Measurements from ENCODE around the gene SORBS1. TPM values are rescaled to one million over a fixed set of nuclear protein-coding genes. Genes with fewer than 3 reads are reported as not detected.

SORBS1 gene
- total and polyA plus RNA-seq, 2 donors (not counting 1 experiment from before 2014, with no cell fraction given), result 0.21 to 1.5 TPM

- no peak for ATAC-seq (ENCODE audit: low read depth)
- Histone ChIP-seq H2AFZ (ENCODE audit: insufficient read depth, low read depth, low read length, poor library complexity, severe bottlenecking) (no peak overlapping the region), H3K79me2 (ENCODE audit: control insufficient read depth, insufficient read depth, low read length) (no peaks in the 10 kb centered on the region), H3K4me3 (ENCODE audit: control extremely low read depth in 1 of 5, extremely low read depth in 1 of 5, insufficient read depth in 1 of 5, low read depth in 2 of 5, low read length in 4 of 5) (no peak overlapping the region), H3K36me3 (replicated peaks in 1 of 2; ENCODE audit: control extremely low read depth in 1 of 2, control insufficient read depth in 1 of 2, extremely low read depth in 1 of 2, insufficient read depth in 2 of 2, low read length in 1 of 2) (no peaks in the 10 kb centered on the region), H4K20me1 (ENCODE audit: control insufficient read depth, insufficient read depth, low read length, poor library complexity, severe bottlenecking) (no peaks in the 10 kb centered on the region), H3K4me1 (ENCODE audit: control insufficient read depth in 2 of 2, insufficient read depth in 2 of 2, low read length in 2 of 2) (no peaks in the 10 kb centered on the region), H3K27ac (ENCODE audit: low read length in 2 of 2) (no peak overlapping the region), H3K27me3 (replicated peaks in 1 of 4; ENCODE audit: control extremely low read depth in 1 of 4, control insufficient read depth in 3 of 4, insufficient read depth in 4 of 4, low read length in 3 of 4) (no peaks in the 10 kb centered on the region), H3K9me3 (ENCODE audit: control extremely low read depth in 1 of 3, control insufficient read depth in 2 of 3, insufficient read depth in 1 of 3, low read length in 2 of 3) (no peaks in the 10 kb centered on the region), H3K4me2 (replicated peaks; ENCODE audit: low read depth, low read length, poor library complexity, severe bottlenecking) (no peak overlapping the region), H3K9ac (ENCODE audit: low read length) (no peak overlapping the region)
- Mint-ChIP-seq H3K9me3 (ENCODE audit: insufficient read depth) (no peaks in the 10 kb centered on the region), H3K4me1 (peaks cover 3% of the 10 kb centered on the region), H3K27me3 (no peaks in the 10 kb centered on the region), H3K27ac (no peak overlapping the region), H3K4me3 (no peak overlapping the region)
- 96% methylated on average over 8 of the region's 8 CpGs for WGBS (ENCODE audit: insufficient coverage)
- DNase-seq, result no peak
- intact Hi-C loops (cut with micrococcal nuclease), result no loop called here
- ChIA-PET POLR2A (no interaction called here), CTCF (no interaction called here)
- TF ChIP-seq CTCF (IDR thresholded peaks at IDR 0.05), result no peak
- TF ChIP-seq EZH2 (IDR thresholded peaks at IDR 0.05; ENCODE audit: borderline replicate concordance, insufficient read depth, low read depth, low read length, poor library complexity, severe bottlenecking), result no peak
These were observed 257.6 kb downstream of the SORBS1 start for GRCh38 chr10:95303535-95303934.

GRCh38 chr10:95300022-95300539 is 261.1 kb downstream of the SORBS1 start:
- H3K27ac Mint-ChIP-seq, result no peak overlapping the region
- WGBS (ENCODE audit: insufficient coverage), result no CpG with 5 or more reads among the region's 3 CpGs

More at GRCh38 chr10:95300022-95300539, 261.1 kb downstream of the SORBS1 start:
- H3K4me2 ChIP-seq (replicated peaks; ENCODE audit: low read depth, low read length, poor library complexity, severe bottlenecking), result no peak overlapping the region
- TF ChIP-seq EZH2 (IDR thresholded peaks at IDR 0.05; ENCODE audit: borderline replicate concordance, insufficient read depth, low read depth, low read length, poor library complexity, severe bottlenecking), result no peak
- TF ChIP-seq CTCF (IDR thresholded peaks at IDR 0.05), result no peak
- no peak overlapping the region for H3K4me3 ChIP-seq (ENCODE audit: control extremely low read depth in 1 of 5, extremely low read depth in 1 of 5, insufficient read depth in 1 of 5, low read depth in 2 of 5, low read length in 4 of 5)
- no peak overlapping the region for H3K9ac ChIP-seq (ENCODE audit: low read length)
- intact Hi-C loops (cut with micrococcal nuclease), result no loop called here
- ChIA-PET POLR2A (no interaction called here), CTCF (interaction anchor here (0.8 kb wide), 1 partner anchor 35 kb away, joined by 3 read pairs; no protein-coding TSS in a partner anchor)
- no peak overlapping the region for H2AFZ ChIP-seq (ENCODE audit: insufficient read depth, low read depth, low read length, poor library complexity, severe bottlenecking)
- Mint-ChIP-seq H3K9me3 (ENCODE audit: insufficient read depth) (no peaks in the 10 kb centered on the region), H3K4me1 (peaks cover 27% of the 10 kb centered on the region), H3K27me3 (no peaks in the 10 kb centered on the region), H3K4me3 (no peak overlapping the region)
- no peak overlapping the region for H3K27ac ChIP-seq (ENCODE audit: low read length in 2 of 2)
- no peaks in the 10 kb centered on the region for H3K9me3 ChIP-seq (ENCODE audit: control extremely low read depth in 1 of 3, control insufficient read depth in 2 of 3, insufficient read depth in 1 of 3, low read length in 2 of 3)
- no peaks in the 10 kb centered on the region for H3K27me3 ChIP-seq (replicated peaks in 1 of 4; ENCODE audit: control extremely low read depth in 1 of 4, control insufficient read depth in 3 of 4, insufficient read depth in 4 of 4, low read length in 3 of 4)
- ATAC-seq (ENCODE audit: low read depth) (no peak), DNase-seq (no peak)
- peaks cover 5% of the 10 kb centered on the region for H3K79me2 ChIP-seq (ENCODE audit: control insufficient read depth, insufficient read depth, low read length)
- no peaks in the 10 kb centered on the region for H3K36me3 ChIP-seq (replicated peaks in 1 of 2; ENCODE audit: control extremely low read depth in 1 of 2, control insufficient read depth in 1 of 2, extremely low read depth in 1 of 2, insufficient read depth in 2 of 2, low read length in 1 of 2)
- H4K20me1 ChIP-seq (ENCODE audit: control insufficient read depth, insufficient read depth, low read length, poor library complexity, severe bottlenecking), result no peaks in the 10 kb centered on the region
- H3K4me1 ChIP-seq (ENCODE audit: control insufficient read depth in 2 of 2, insufficient read depth in 2 of 2, low read length in 2 of 2), result peaks cover 28% of the 10 kb centered on the region in 2 donors
